Liver (tissue), 9 donors: ENCODE data around the gene PLXNA2. TPM values are rescaled to one million over a fixed set of nuclear protein-coding genes. Genes with fewer than 3 reads are reported as not detected.
A peak's percentile ranks its signal among the peaks of the same experiment; 100 is the strongest.

Experiments
- DNase-seq: peaks from one replicate; pipeline ENCODE4 v3.0.0-alpha.2; 2017; ENCODE audit warnings: low spot score
- H3K27ac ChIP-seq, 2 donors: one replicate each; pipeline ENCODE4 v1.7.0; 2013; ENCODE audit warnings: inconsistent platforms in 2 of 2, low read length in 2 of 2, control low read depth in 1 of 2, low read depth in 1 of 2, mild to moderate bottlenecking in 1 of 2
- H3K27me3 ChIP-seq, 4 donors: one replicate each; pipeline versions ENCODE4 v1.6.1 to v1.7.0; 2013; ENCODE audit warnings: low read length in 3 of 4, inconsistent platforms in 1 of 4, mild to moderate bottlenecking in 1 of 4, moderate library complexity in 1 of 4; ENCODE audit not compliant: control insufficient read depth in 4 of 4, insufficient read depth in 4 of 4
- H3K36me3 ChIP-seq, 4 donors: one replicate each; pipeline versions ENCODE4 v1.6.1 to v1.7.0; 2013; ENCODE audit warnings: low read length in 3 of 4, mild to moderate bottlenecking in 3 of 4, low read depth in 1 of 4, moderate library complexity in 1 of 4; ENCODE audit not compliant: control insufficient read depth in 4 of 4, insufficient read depth in 3 of 4
- H3K4me1 ChIP-seq, 4 donors: one replicate each; pipeline versions ENCODE4 v1.6.1 to v1.7.0; 2013; ENCODE audit warnings: low read length in 3 of 4, mild to moderate bottlenecking in 3 of 4, moderate library complexity in 1 of 4; ENCODE audit not compliant: control insufficient read depth in 4 of 4, insufficient read depth in 4 of 4
- H3K4me3 ChIP-seq, 3 donors: one replicate each; pipeline versions ENCODE4 v1.6.1 to v1.7.0; 2013; ENCODE audit warnings: low read length in 3 of 3, control low read depth in 1 of 3, low read depth in 1 of 3, mild to moderate bottlenecking in 1 of 3
- H3K9ac ChIP-seq, 2 donors: one replicate each; pipeline ENCODE4 v1.7.0; 2013; ENCODE audit warnings: low read length in 2 of 2, mild to moderate bottlenecking in 2 of 2, moderate library complexity in 2 of 2, control low read depth in 1 of 2, low read depth in 1 of 2
- H3K9me3 ChIP-seq, 4 donors: one replicate each; pipeline versions ENCODE4 v1.6.1 to v1.7.0; 2013; ENCODE audit warnings: low read length in 3 of 4; ENCODE audit not compliant: control insufficient read depth in 4 of 4
- CTCF ChIP-seq: fragments of 150-350 bp; IDR thresholded peaks from 2 replicates; pipeline ENCODE4 v1.5.1; 2017; ENCODE audit warnings: improper control_type of control experiment, low read depth, low read length; ENCODE audit not compliant: missing input control
- EGR1 ChIP-seq, 2 donors: IDR thresholded peaks; 2 replicates each; pipeline ENCODE4 v1.6.1; 2016 to 2018; ENCODE audit warnings: antibody characterized with exemption in 2 of 2, low read depth in 2 of 2
- FOXA2 ChIP-seq: IDR thresholded peaks from 2 replicates; pipeline ENCODE4 v1.6.1; 2016; ENCODE audit warnings: antibody characterized with exemption
- GABPA ChIP-seq, 2 donors: IDR thresholded peaks in 1 of 2; conservative IDR thresholded peaks in 1 of 2; 2 replicates each; pipeline ENCODE4 v1.6.1; 2016; ENCODE audit warnings: antibody characterized with exemption in 2 of 2, mild to moderate bottlenecking in 1 of 2, moderate library complexity in 1 of 2
- HNF4A ChIP-seq, 2 donors: conservative IDR thresholded peaks; 2 replicates each; pipeline ENCODE4 v1.6.1; 2016; ENCODE audit warnings: antibody characterized with exemption in 2 of 2, mild to moderate bottlenecking in 2 of 2
- JUND ChIP-seq, 2 donors: IDR thresholded peaks; 2 replicates each; pipeline ENCODE4 v1.6.1; 2016; ENCODE audit warnings: antibody characterized with exemption in 2 of 2
- MAX ChIP-seq: IDR thresholded peaks from 2 replicates; pipeline ENCODE4 v1.6.1; 2016; ENCODE audit warnings: antibody characterized with exemption
- NR2F2 ChIP-seq: IDR thresholded peaks from 2 replicates; pipeline ENCODE4 v1.6.1; 2016; ENCODE audit warnings: antibody characterized with exemption
- RAD21 ChIP-seq, 2 donors: IDR thresholded peaks; 2 replicates each; pipeline ENCODE4 v1.6.1; 2016; ENCODE audit warnings: antibody characterized with exemption in 2 of 2, mild to moderate bottlenecking in 2 of 2
- REST ChIP-seq: IDR thresholded peaks from 2 replicates; pipeline ENCODE4 v1.6.1; 2016; ENCODE audit warnings: antibody characterized with exemption, mild to moderate bottlenecking
- RXRA ChIP-seq, 2 donors: IDR thresholded peaks; 2 replicates each; pipeline ENCODE4 v1.6.1; 2017 to 2018; ENCODE audit warnings: antibody characterized with exemption in 2 of 2, mild to moderate bottlenecking in 1 of 2
- SP1 ChIP-seq: IDR thresholded peaks from 2 replicates; pipeline ENCODE4 v1.6.1; 2018; ENCODE audit warnings: antibody characterized with exemption, mild to moderate bottlenecking
- TAF1 ChIP-seq: conservative IDR thresholded peaks from 2 replicates; pipeline ENCODE4 v1.6.1; 2016; ENCODE audit warnings: antibody characterized with exemption, mild to moderate bottlenecking
- YY1 ChIP-seq: IDR thresholded peaks from 2 replicates; pipeline ENCODE4 v1.6.1; 2016; ENCODE audit warnings: antibody characterized with exemption, mild to moderate bottlenecking
- WGBS: extraction: QIAGEN DNeasy Blood & Tissue Kit; methylation state at CpG from one replicate; pipeline ENCODE4 v1.1.7; 2013; 5-methylcytosine and 5-hydroxymethylcytosine counted together
- polyA plus RNA-seq, 2 donors: library from polyadenylated mRNA; stranded (reverse) in 1 of 2; unstranded in 1 of 2; fragments of 200-250 nt in 1 of 2; fragments of >200 nt in 1 of 2; fragmentation: Nextera tagmentation in 1 of 2; extraction: Ambion mirVana in 1 of 2; gene quantifications; one replicate each; pipeline versions ENCODE4 v1.2.1 to v1.2.3, GENCODE V29; 2013 to 2015
- total RNA-seq, 2 donors: library from RNA; depleted of rRNA; stranded (reverse); fragments of >200 nt; gene quantifications; one replicate each; pipeline ENCODE4 v1.2.3, GENCODE V29; 2014
- TF ChIP-seq, protein P1 (sequence below): IDR thresholded peaks from 2 replicates; pipeline ENCODE4 v1.6.1; 2016; ENCODE audit warnings: antibody characterized with exemption
- TF ChIP-seq, protein P2 (sequence below): IDR thresholded peaks from 2 replicates; pipeline ENCODE4 v1.6.1; 2016; ENCODE audit warnings: antibody characterized with exemption
- donor health status: healthy.
- donor health status: healthy.
- donor health status: healthy.
- donor health status: healthy.
- donor health status: healthy.

The PLXNA2 gene
- total and polyA plus RNA-seq, 4 donors, result 1.8 to 9.2 (median 2.8) TPM

DNA sequence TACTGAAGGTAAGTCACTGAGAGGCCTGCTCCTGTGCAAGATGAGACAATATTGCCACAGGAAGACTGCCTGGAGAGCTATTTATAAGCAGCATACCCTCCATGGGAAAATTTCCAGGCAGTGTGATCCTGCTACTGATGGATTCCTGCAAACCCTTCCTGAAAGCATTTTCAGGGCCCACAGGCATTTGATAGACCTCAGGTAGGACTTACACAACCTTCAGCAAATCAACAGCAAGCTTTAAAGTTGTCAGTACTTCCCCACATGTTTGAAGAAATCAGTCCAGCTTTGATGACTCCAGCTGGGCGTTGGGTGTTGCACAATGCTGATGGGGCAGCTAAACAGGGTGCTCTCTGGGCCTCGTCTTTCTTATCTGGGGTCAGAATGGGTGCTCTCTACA is 108.8 kb downstream of the PLXNA2 start:
- WGBS, result 35% methylated on average over 2 of the region's 2 CpGs
- Histone ChIP-seq H3K9me3 (no peaks in the 10 kb centered on the region), H3K9ac (no peak overlapping the region), H3K36me3 (no peaks in the 10 kb centered on the region), H3K27ac (no peak overlapping the region), H3K27me3 (no peaks in the 10 kb centered on the region), H3K4me3 (no peak overlapping the region), H3K4me1 (peaks cover 0 to 8% (median 2%) of the 10 kb centered on the region in 4 donors)
- DNase-seq, result no peak
- TF ChIP-seq HNF4A (conservative IDR thresholded peaks at IDR 0.05) (peak in 1 of 2 donors; percentile 37), TAF1 (no peak), RXRA (IDR thresholded peaks at IDR 0.05) (peak in 1 of 2 donors; percentile 42), RAD21 (IDR thresholded peaks at IDR 0.05) (no peak)

GRCh38 chr1:208134491-208134890 is 109.7 kb downstream of the PLXNA2 start:
- Histone ChIP-seq H3K4me3 (no peak overlapping the region), H3K27ac (no peak overlapping the region), H3K27me3 (no peaks in the 10 kb centered on the region), H3K36me3 (no peaks in the 10 kb centered on the region), H3K9me3 (no peaks in the 10 kb centered on the region), H3K9ac (no peak overlapping the region), H3K4me1 (peaks cover 0 to 13% (median 2%) of the 10 kb centered on the region in 4 donors)
- no peak for DNase-seq
- 82% methylated on average over 5 of the region's 5 CpGs for WGBS
- TF ChIP-seq CTCF, result no peak
- no peak for TF ChIP-seq NR2F2
- TF ChIP-seq, protein P1, sequence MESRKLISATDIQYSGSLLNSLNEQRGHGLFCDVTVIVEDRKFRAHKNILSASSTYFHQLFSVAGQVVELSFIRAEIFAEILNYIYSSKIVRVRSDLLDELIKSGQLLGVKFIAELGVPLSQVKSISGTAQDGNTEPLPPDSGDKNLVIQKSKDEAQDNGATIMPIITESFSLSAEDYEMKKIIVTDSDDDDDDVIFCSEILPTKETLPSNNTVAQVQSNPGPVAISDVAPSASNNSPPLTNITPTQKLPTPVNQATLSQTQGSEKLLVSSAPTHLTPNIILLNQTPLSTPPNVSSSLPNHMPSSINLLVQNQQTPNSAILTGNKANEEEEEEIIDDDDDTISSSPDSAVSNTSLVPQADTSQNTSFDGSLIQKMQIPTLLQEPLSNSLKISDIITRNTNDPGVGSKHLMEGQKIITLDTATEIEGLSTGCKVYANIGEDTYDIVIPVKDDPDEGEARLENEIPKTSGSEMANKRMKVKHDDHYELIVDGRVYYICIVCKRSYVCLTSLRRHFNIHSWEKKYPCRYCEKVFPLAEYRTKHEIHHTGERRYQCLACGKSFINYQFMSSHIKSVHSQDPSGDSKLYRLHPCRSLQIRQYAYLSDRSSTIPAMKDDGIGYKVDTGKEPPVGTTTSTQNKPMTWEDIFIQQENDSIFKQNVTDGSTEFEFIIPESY, result no peak
- TF ChIP-seq FOXA2, result no peak

DNA sequence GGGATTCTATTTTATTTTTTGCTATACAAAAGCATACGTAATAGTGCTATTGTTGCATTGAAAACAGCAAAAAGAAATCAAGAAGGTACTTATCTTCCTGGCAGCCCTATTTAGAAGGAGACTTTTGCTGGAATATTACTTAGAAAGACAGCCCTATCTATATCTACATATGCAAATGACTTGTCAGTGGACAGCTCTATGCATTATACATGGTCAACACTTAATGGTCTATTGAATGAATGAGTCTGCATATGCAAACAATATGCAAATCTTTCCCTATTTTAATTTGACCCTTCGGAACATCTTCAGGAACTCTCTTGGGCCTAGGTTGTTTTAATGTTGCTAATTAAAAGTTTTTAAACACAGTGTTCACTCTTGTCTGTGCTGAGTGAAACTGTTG is 110.8 kb downstream of the PLXNA2 start:
- no peak overlapping the region for H3K9ac ChIP-seq
- DNase-seq, result no peak
- H3K36me3 ChIP-seq, result no peaks in the 10 kb centered on the region
- no peak overlapping the region for H3K27ac ChIP-seq
- TF ChIP-seq CTCF (no peak), SP1 (no peak), EGR1 (IDR thresholded peaks at IDR 0.05; ENCODE audit: low read depth in 2 of 2) (no peak), REST (no peak), YY1 (no peak), MAX (no peak), JUND (IDR thresholded peaks at IDR 0.05) (no peak), FOXA2 (no peak), TAF1 (no peak), GABPA (IDR thresholded peaks at IDR 0.05 in 1 of 2, conservative IDR thresholded peaks at IDR 0.05 in 1 of 2) (no peak)
- TF ChIP-seq, protein P1, result no peak
- TF ChIP-seq, protein P2, sequence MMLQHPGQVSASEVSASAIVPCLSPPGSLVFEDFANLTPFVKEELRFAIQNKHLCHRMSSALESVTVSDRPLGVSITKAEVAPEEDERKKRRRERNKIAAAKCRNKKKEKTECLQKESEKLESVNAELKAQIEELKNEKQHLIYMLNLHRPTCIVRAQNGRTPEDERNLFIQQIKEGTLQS, result no peak
- H3K4me3 ChIP-seq, result no peak overlapping the region
- WGBS, result 97% methylated on average over 2 of the region's 2 CpGs
- no peaks in the 10 kb centered on the region for H3K27me3 ChIP-seq
- peaks cover 0 to 13% (median 2%) of the 10 kb centered on the region in 4 donors for H3K4me1 ChIP-seq
- no peaks in the 10 kb centered on the region for H3K9me3 ChIP-seq
